ENCODE data around the gene PRKD3. TPM values are rescaled to one million over a fixed set of nuclear protein-coding genes. Genes with fewer than 3 reads are reported as not detected.

The PRKD3 gene
- total and polyA plus RNA-seq, 9 of the 15 experiments (the other 6 are each of a cell fraction or from before 2014, with no cell fraction given), result 4.7 to 26.7 (median 17.0) TPM

DNA sequence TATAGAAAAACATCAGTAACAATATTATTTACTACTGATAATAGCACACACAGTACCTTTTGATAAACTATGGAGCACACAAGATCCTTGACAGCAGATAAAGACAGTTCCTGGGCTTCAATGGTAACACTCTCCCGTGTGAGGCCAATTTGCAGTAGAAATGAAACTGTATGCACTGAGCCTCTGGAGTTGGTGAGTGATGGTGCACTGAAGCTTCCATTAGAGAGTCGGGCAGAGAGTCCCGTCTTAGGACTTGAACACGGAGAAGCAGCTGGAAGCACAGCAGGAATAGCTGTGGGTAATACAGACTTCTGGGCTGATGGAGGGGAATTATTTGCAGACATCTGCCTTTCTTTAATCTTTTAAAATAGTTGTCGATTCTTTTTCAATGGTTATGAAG is 8.5 kb downstream of the PRKD3 start (continued):
- TF ChIP-seq, protein P1, sequence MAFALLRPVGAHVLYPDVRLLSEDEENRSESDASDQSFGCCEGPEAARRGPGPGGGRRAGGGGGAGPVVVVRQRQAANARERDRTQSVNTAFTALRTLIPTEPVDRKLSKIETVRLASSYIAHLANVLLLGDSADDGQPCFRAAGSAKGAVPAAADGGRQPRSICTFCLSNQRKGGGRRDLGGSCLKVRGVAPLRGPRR (CRISPR knock-in tag; IDR thresholded peaks at IDR 0.05), result no peak
- no peak for TF ChIP-seq RBM25 (IDR thresholded peaks at IDR 0.05; ENCODE audit: low read depth, low read length, severe bottlenecking)

DNA sequence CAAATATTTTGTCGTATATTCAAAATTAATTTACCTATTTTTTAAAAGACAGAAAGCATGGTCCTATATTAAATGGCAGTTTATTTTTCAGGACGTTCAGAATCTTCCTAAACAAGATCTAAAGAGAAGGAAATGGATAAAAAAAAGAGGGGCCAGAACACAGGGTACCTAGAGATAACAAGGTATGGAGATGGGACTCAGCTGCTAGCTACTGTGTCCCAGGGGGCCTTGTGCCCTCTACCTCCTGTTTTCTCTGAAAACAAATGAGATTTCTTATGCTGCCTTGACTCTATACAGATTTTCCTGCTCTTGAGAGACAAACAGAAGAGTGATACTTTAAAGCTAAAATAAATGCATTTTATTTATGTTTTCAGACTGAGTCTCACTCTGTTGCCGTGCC is 9.3 kb downstream of the PRKD3 start:
- Histone ChIP-seq H3K4me1 (replicated peaks in 1 of 2; ENCODE audit: control insufficient read depth in 2 of 2, insufficient read depth in 2 of 2, low read length in 2 of 2) (no peaks in the 10 kb centered on the region; a peak in 1 of 5 replicates), H4K20me1 (replicated peaks; ENCODE audit: control insufficient read depth, insufficient read depth, low read length) (no peaks in the 10 kb centered on the region), H3K9me3 (replicated peaks; ENCODE audit: control insufficient read depth, insufficient read depth, low read depth, low read length) (no peaks in the 10 kb centered on the region), H3K4me3 (no peak overlapping the region), H3K9ac (ENCODE audit: insufficient read depth in 1 of 2, low read depth in 2 of 2, low read length in 2 of 2) (no peak overlapping the region), H2AFZ (ENCODE audit: low read depth, low read length) (no peak overlapping the region), H3K27me3 (ENCODE audit: control insufficient read depth in 2 of 2, insufficient read depth in 2 of 2, low read length in 2 of 2) (no peaks in the 10 kb centered on the region), H3K36me3 (ENCODE audit: control insufficient read depth, insufficient read depth, low read length) (peaks cover 6% of the 10 kb centered on the region; the same call in 2 of the 3 replicates), H3K9me1 (ENCODE audit: control insufficient read depth, insufficient read depth, low read length) (no peaks in the 10 kb centered on the region), H3K79me2 (ENCODE audit: control insufficient read depth, insufficient read depth, low read length) (peaks cover 25% of the 10 kb centered on the region; the same call in 2 of the 3 replicates), H3K27ac (ENCODE audit: extremely low read depth, low read depth, low read length) (no peak overlapping the region), H3K4me2 (ENCODE audit: insufficient read depth, low read length) (no peak overlapping the region)
- CTCF ChIA-PET (ENCODE audit: low intra/inter-chr PET ratio), result no interaction called here
- in situ Hi-C loops (cut with MboI) (no loop called here), intact Hi-C loops (cut with micrococcal nuclease) (no loop called here)
- WGBS (ENCODE audit: insufficient coverage, low coverage, missing lambda C conversion rate), result 69% methylated on average over 3 of the region's 3 CpGs
- FAIRE-seq (no peak), DNase-seq (ENCODE audit: extremely low read depth in 1 of 4, low spot score in 3 of 4) (no peak), ATAC-seq (no peak)
- TF ChIP-seq ZFP30 (CRISPR knock-in tag; IDR thresholded peaks at IDR 0.05; ENCODE audit: borderline replicate concordance) (no peak), ZNF384 (IDR thresholded peaks at IDR 0.05; ENCODE audit: low read depth, low read length) (no peak), ZNF133 (CRISPR knock-in tag; IDR thresholded peaks at IDR 0.05) (no peak), ZNF77 (CRISPR knock-in tag; IDR thresholded peaks at IDR 0.05) (no peak), NONO (IDR thresholded peaks at IDR 0.05; ENCODE audit: low read depth in 2 of 2, low read length in 1 of 2) (no peak), LCOR (CRISPR knock-in tag; IDR thresholded peaks at IDR 0.05) (no peak), ZNF146 (CRISPR knock-in tag; IDR thresholded peaks at IDR 0.05; ENCODE audit: unreplicated experiment) (no peak), NRF1 (conservative IDR thresholded peaks at IDR 0.05 in 1 of 2, IDR thresholded peaks at IDR 0.05 in 1 of 2) (no peak)
- TF ChIP-seq, protein P2, sequence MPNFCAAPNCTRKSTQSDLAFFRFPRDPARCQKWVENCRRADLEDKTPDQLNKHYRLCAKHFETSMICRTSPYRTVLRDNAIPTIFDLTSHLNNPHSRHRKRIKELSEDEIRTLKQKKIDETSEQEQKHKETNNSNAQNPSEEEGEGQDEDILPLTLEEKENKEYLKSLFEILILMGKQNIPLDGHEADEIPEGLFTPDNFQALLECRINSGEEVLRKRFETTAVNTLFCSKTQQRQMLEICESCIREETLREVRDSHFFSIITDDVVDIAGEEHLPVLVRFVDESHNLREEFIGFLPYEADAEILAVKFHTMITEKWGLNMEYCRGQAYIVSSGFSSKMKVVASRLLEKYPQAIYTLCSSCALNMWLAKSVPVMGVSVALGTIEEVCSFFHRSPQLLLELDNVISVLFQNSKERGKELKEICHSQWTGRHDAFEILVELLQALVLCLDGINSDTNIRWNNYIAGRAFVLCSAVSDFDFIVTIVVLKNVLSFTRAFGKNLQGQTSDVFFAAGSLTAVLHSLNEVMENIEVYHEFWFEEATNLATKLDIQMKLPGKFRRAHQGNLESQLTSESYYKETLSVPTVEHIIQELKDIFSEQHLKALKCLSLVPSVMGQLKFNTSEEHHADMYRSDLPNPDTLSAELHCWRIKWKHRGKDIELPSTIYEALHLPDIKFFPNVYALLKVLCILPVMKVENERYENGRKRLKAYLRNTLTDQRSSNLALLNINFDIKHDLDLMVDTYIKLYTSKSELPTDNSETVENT (CRISPR knock-in tag; IDR thresholded peaks at IDR 0.05), result no peak
- TF ChIP-seq, protein P3, sequence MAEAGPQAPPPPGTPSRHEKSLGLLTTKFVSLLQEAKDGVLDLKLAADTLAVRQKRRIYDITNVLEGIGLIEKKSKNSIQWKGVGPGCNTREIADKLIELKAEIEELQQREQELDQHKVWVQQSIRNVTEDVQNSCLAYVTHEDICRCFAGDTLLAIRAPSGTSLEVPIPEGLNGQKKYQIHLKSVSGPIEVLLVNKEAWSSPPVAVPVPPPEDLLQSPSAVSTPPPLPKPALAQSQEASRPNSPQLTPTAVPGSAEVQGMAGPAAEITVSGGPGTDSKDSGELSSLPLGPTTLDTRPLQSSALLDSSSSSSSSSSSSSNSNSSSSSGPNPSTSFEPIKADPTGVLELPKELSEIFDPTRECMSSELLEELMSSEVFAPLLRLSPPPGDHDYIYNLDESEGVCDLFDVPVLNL (CRISPR knock-in tag; IDR thresholded peaks at IDR 0.05; ENCODE audit: low read depth), result no peak
- TF ChIP-seq, protein P4, sequence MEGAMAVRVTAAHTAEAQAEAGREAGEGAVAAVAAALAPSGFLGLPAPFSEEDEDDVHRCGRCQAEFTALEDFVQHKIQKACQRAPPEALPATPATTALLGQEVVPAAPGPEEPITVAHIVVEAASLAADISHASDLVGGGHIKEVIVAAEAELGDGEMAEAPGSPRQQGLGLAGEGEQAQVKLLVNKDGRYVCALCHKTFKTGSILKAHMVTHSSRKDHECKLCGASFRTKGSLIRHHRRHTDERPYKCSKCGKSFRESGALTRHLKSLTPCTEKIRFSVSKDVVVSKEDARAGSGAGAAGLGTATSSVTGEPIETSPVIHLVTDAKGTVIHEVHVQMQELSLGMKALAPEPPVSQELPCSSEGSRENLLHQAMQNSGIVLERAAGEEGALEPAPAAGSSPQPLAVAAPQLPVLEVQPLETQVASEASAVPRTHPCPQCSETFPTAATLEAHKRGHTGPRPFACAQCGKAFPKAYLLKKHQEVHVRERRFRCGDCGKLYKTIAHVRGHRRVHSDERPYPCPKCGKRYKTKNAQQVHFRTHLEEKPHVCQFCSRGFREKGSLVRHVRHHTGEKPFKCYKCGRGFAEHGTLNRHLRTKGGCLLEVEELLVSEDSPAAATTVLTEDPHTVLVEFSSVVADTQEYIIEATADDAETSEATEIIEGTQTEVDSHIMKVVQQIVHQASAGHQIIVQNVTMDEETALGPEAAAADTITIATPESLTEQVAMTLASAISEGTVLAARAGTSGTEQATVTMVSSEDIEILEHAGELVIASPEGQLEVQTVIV (CRISPR knock-in tag; IDR thresholded peaks at IDR 0.05; ENCODE audit: borderline replicate concordance), result no peak
- POLR2A ChIA-PET, result interaction anchor here (0.6 to 1.8 kb wide), 2 partner anchors 10 to 11 kb away, joined by 3 to 5 read pairs; no protein-coding TSS in a partner anchor
- BruUV-seq (replicated peaks), result no TSS peak
